GM23338 (cell line): ENCODE measurements around the gene CAPNS1. TPM values are rescaled to one million over a fixed set of nuclear protein-coding genes. Genes with fewer than 3 reads are reported as not detected.

ENCODE experiments used
- ATAC-seq: fragments of 200-7000 bp; cut with Tn5 transposase; 3 replicates; pipeline ENCODE4 v1.9.1; 2020
- DNase-seq: peaks from one replicate; pipeline ENCODE4 v3.0.0-alpha.2; 2015; ENCODE audit warnings: low spot score
- H2AFZ ChIP-seq: fragments of 200-600 bp; sonication (generic); 2 replicates; pipeline ENCODE4 v1.8.0; 2016; ENCODE audit warnings: antibody characterized with exemption, mild to moderate bottlenecking, moderate library complexity
- H3F3A ChIP-seq: fragments of 200-600 bp; sonication (generic); replicated peaks from 2 replicates; pipeline ENCODE4 v1.8.0; 2017; ENCODE audit warnings: antibody characterized with exemption, mixed run types, low read depth
- H3K27ac ChIP-seq: fragments of 200-600 bp; sonication (generic); 2 replicates; pipeline ENCODE4 v1.6.1; 2016; ENCODE audit warnings: low read depth
- H3K27me3 ChIP-seq: fragments of 200-600 bp; sonication (generic); 2 replicates; pipeline ENCODE4 v1.8.0; 2016; ENCODE audit warnings: mild to moderate bottlenecking, mixed run types, moderate library complexity; ENCODE audit not compliant: insufficient read depth
- H3K36me3 ChIP-seq: fragments of 200-600 bp; sonication (generic); 2 replicates; pipeline ENCODE4 v1.8.0; 2016; ENCODE audit warnings: mild to moderate bottlenecking; ENCODE audit not compliant: insufficient read depth
- H3K4me1 ChIP-seq: fragments of 200-600 bp; sonication (generic); 2 replicates; pipeline ENCODE4 v1.8.0; 2016; ENCODE audit warnings: mild to moderate bottlenecking, moderate library complexity; ENCODE audit not compliant: insufficient read depth
- H3K4me2 ChIP-seq: fragments of 200-600 bp; sonication (generic); 2 replicates; pipeline ENCODE4 v1.7.1; 2017; ENCODE audit warnings: mixed run types
- H3K4me3 ChIP-seq: fragments of 200-600 bp; sonication (generic); 2 replicates; pipeline ENCODE4 v1.6.1; 2016; ENCODE audit warnings: mixed run types
- H3K79me2 ChIP-seq: fragments of 200-600 bp; sonication (generic); replicated peaks from 2 replicates; pipeline ENCODE4 v1.8.0; 2017; ENCODE audit warnings: mild to moderate bottlenecking; ENCODE audit not compliant: insufficient read depth
- H3K9me2 ChIP-seq: fragments of 200-600 bp; sonication (generic); 2 replicates; pipeline ENCODE4 v1.8.0; 2017; ENCODE audit not compliant: insufficient read depth
- H4K20me1 ChIP-seq: fragments of 200-600 bp; sonication (generic); replicated peaks from 2 replicates; pipeline ENCODE4 v1.8.0; 2017; ENCODE audit warnings: mild to moderate bottlenecking; ENCODE audit not compliant: insufficient read depth
- H3K27ac Mint-ChIP-seq: 2 replicates; pipeline ENCODE4 v1.8.0; 2020; ENCODE audit warnings: inconsistent platforms, mild to moderate bottlenecking, moderate library complexity, mixed read lengths
- H3K27me3 Mint-ChIP-seq: 3 replicates; pipeline ENCODE4 v1.8.0; 2022; ENCODE audit warnings: low read depth, mild to moderate bottlenecking, moderate library complexity, mixed read lengths, inconsistent platforms; ENCODE audit not compliant: insufficient read depth, poor library complexity
- H3K36me3 Mint-ChIP-seq: 3 replicates; pipeline ENCODE4 v1.8.0; 2021; ENCODE audit warnings: low read depth, mild to moderate bottlenecking, inconsistent platforms, moderate library complexity, mixed read lengths
- H3K4me1 Mint-ChIP-seq: 3 replicates; pipeline ENCODE4 v1.8.0; 2020; ENCODE audit warnings: mild to moderate bottlenecking, inconsistent platforms, mixed read lengths
- H3K4me3 Mint-ChIP-seq: 3 replicates; pipeline ENCODE4 v1.8.0; 2021; ENCODE audit warnings: moderate library complexity, mild to moderate bottlenecking, inconsistent platforms, mixed read lengths
- H3K9me3 Mint-ChIP-seq: 3 replicates; pipeline ENCODE4 v1.8.0; 2020; ENCODE audit warnings: moderate library complexity, mild to moderate bottlenecking, inconsistent platforms, mixed read lengths
- EZH2 ChIP-seq: fragments of 200-600 bp; sonication (generic); IDR thresholded peaks from one replicate; pipeline ENCODE4 v1.8.0; 2017; ENCODE audit warnings: antibody characterized with exemption, mild to moderate bottlenecking, low read depth; ENCODE audit not compliant: unreplicated experiment
- EZH2phosphoT487 ChIP-seq: fragments of 200-600 bp; sonication (generic); IDR thresholded peaks from one replicate; pipeline ENCODE4 v1.8.1; 2018; ENCODE audit warnings: antibody characterized with exemption; ENCODE audit not compliant: unreplicated experiment
- NANOG ChIP-seq: IDR thresholded peaks from 2 replicates; pipeline ENCODE4 v1.6.1; 2016; ENCODE audit warnings: antibody characterized with exemption, borderline replicate concordance
- polyA plus RNA-seq: library from polyadenylated mRNA; unstranded; fragments of >200 nt; fragmentation: Nextera tagmentation; extraction: Ambion mirVana; gene quantifications from 2 replicates; pipeline ENCODE4 v1.2.1, GENCODE V29; 2016
- total RNA-seq: library from RNA; depleted of rRNA; stranded (reverse); fragments of >200 nt; shearing (Covaris generic); gene quantifications from 2 replicates; pipeline ENCODE4 v1.2.3, GENCODE V29; 2014
- TF ChIP-seq, protein P1 (sequence below): fragments of 250-450 bp; sonication (Bioruptor Pico); IDR thresholded peaks from 2 replicates; pipeline ENCODE4 v1.5.0; 2020; ENCODE audit warnings: mild to moderate bottlenecking, moderate library complexity
- TF ChIP-seq, protein P2 (sequence below), 2 experiments: fragments of 200-600 bp in 1 of 2; sonication (generic) in 1 of 2; conservative IDR thresholded peaks; 2 replicates each; pipeline versions ENCODE4 v1.5.1 to v1.6.1; 2016 to 2017; ENCODE audit warnings: antibody characterized with exemption in 2 of 2, low read depth in 2 of 2, mild to moderate bottlenecking in 2 of 2, moderate library complexity in 1 of 2

Gene CAPNS1
- total and polyA plus RNA-seq, 2 experiments from 2014 or later = 123 to 227 TPM

DNA sequence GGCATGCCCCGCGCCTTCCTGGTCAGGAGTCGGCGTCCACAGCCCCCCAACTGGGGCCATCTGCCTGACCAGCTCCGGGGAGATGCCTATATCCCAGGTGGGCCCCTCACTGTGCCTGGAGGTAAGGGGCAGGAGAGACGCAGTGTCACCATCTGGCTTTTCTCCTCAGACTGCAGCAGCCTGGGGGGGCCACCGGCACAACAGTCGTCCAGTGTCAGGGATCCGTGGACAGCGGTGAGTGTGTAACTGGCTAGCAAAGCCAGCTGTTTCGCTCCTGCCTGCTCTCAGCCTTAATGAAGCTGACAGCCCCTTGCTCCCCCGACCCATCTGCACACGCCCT lies 28.7 kb upstream of the CAPNS1 start (continued):
- TF ChIP-seq, protein P1, sequence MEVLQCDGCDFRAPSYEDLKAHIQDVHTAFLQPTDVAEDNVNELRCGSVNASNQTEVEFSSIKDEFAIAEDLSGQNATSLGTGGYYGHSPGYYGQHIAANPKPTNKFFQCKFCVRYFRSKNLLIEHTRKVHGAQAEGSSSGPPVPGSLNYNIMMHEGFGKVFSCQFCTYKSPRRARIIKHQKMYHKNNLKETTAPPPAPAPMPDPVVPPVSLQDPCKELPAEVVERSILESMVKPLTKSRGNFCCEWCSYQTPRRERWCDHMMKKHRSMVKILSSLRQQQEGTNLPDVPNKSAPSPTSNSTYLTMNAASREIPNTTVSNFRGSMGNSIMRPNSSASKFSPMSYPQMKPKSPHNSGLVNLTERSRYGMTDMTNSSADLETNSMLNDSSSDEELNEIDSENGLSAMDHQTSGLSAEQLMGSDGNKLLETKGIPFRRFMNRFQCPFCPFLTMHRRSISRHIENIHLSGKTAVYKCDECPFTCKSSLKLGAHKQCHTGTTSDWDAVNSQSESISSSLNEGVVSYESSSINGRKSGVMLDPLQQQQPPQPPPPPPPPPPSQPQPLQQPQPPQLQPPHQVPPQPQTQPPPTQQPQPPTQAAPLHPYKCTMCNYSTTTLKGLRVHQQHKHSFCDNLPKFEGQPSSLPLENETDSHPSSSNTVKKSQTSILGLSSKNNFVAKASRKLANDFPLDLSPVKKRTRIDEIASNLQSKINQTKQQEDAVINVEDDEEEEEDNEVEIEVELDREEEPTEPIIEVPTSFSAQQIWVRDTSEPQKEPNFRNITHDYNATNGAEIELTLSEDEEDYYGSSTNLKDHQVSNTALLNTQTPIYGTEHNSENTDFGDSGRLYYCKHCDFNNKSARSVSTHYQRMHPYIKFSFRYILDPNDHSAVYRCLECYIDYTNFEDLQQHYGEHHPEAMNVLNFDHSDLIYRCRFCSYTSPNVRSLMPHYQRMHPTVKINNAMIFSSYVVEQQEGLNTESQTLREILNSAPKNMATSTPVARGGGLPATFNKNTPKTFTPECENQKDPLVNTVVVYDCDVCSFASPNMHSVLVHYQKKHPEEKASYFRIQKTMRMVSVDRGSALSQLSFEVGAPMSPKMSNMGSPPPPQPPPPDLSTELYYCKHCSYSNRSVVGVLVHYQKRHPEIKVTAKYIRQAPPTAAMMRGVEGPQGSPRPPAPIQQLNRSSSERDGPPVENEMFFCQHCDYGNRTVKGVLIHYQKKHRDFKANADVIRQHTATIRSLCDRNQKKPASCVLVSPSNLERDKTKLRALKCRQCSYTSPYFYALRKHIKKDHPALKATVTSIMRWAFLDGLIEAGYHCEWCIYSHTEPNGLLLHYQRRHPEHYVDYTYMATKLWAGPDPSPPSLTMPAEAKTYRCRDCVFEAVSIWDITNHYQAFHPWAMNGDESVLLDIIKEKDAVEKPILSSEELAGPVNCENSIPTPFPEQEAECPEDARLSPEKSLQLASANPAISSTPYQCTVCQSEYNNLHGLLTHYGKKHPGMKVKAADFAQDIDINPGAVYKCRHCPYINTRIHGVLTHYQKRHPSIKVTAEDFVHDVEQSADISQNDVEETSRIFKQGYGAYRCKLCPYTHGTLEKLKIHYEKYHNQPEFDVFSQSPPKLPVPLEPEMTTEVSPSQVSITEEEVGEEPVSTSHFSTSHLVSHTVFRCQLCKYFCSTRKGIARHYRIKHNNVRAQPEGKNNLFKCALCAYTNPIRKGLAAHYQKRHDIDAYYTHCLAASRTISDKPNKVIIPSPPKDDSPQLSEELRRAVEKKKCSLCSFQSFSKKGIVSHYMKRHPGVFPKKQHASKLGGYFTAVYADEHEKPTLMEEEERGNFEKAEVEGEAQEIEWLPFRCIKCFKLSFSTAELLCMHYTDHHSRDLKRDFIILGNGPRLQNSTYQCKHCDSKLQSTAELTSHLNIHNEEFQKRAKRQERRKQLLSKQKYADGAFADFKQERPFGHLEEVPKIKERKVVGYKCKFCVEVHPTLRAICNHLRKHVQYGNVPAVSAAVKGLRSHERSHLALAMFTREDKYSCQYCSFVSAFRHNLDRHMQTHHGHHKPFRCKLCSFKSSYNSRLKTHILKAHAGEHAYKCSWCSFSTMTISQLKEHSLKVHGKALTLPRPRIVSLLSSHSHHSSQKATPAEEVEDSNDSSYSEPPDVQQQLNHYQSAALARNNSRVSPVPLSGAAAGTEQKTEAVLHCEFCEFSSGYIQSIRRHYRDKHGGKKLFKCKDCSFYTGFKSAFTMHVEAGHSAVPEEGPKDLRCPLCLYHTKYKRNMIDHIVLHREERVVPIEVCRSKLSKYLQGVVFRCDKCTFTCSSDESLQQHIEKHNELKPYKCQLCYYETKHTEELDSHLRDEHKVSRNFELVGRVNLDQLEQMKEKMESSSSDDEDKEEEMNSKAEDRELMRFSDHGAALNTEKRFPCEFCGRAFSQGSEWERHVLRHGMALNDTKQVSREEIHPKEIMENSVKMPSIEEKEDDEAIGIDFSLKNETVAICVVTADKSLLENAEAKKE (CRISPR knock-in tag) = no peak

DNA sequence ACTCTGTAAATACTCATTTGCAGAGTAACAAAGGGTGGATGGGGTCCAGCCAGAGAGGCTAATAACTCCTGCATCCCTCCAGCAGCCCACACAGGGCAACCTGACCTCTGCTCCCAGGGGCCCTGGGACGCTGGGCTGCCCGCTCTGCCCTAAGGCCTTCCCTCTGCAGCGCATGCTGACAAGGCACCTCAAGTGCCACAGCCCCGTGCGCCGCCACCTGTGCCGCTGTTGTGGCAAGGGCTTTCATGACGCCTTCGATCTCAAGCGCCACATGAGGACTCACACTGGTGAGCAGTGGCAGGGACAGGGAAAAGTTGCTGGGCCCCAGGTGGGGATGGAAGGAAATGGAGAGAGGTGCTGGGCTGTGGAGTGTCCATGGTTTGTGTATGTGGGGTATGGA lies 27.2 kb upstream of the CAPNS1 start:
- Mint-ChIP-seq H3K4me3 (peak overlapping the region; percentile 99), H3K36me3 (peaks cover 40% of the 10 kb centered on the region), H3K9me3 (no peaks in the 10 kb centered on the region; the same call in 2 of the 3 replicates), H3K27me3 (peaks cover 22% of the 10 kb centered on the region), H3K4me1 (peaks cover 36% of the 10 kb centered on the region), H3K27ac (no peak overlapping the region)
- Histone ChIP-seq H3K9me2 (no peaks in the 10 kb centered on the region), H3K4me3 (no peak overlapping the region), H3K79me2 (peaks cover 22% of the 10 kb centered on the region), H3K27me3 (no peaks in the 10 kb centered on the region), H3K4me2 (no peak overlapping the region), H4K20me1 (peaks cover 10% of the 10 kb centered on the region; the same call in 1 of the 2 replicates), H3K36me3 (no peaks in the 10 kb centered on the region; the same call in 1 of the 2 replicates), H3K27ac (no peak overlapping the region), H3F3A (peaks cover 26% of the 10 kb centered on the region), H2AFZ (no peak overlapping the region), H3K4me1 (peaks cover 20% of the 10 kb centered on the region)
- DNase-seq (no peak), ATAC-seq (no peak)
- TF ChIP-seq, protein P1 (CRISPR knock-in tag) = no peak
- TF ChIP-seq EZH2phosphoT487 (no peak), EZH2 (no peak), NANOG (no peak)
- TF ChIP-seq, protein P2, sequence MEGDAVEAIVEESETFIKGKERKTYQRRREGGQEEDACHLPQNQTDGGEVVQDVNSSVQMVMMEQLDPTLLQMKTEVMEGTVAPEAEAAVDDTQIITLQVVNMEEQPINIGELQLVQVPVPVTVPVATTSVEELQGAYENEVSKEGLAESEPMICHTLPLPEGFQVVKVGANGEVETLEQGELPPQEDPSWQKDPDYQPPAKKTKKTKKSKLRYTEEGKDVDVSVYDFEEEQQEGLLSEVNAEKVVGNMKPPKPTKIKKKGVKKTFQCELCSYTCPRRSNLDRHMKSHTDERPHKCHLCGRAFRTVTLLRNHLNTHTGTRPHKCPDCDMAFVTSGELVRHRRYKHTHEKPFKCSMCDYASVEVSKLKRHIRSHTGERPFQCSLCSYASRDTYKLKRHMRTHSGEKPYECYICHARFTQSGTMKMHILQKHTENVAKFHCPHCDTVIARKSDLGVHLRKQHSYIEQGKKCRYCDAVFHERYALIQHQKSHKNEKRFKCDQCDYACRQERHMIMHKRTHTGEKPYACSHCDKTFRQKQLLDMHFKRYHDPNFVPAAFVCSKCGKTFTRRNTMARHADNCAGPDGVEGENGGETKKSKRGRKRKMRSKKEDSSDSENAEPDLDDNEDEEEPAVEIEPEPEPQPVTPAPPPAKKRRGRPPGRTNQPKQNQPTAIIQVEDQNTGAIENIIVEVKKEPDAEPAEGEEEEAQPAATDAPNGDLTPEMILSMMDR (conservative IDR thresholded peaks at IDR 0.05; ENCODE audit: low read depth in 2 of 2) = no peak
